Stimulated activated naive CD8-positive, alpha-beta T cell treated with anti-CD3 and anti-CD28 coated beads, Interleukin-15, amount 100 ng/mL, for 72 hours (primary cell): Measurements from ENCODE around the gene ZEB1.
A peak's percentile ranks its signal among the peaks of the same experiment; 100 is the strongest.

Experiments used
- ATAC-seq: fragments of 150-1000 bp; cut with Tn5 transposase; 2 replicates; pipeline ENCODE4 v1.10.0; 2021; ENCODE audit warnings: mild to moderate bottlenecking, moderate library complexity
- DNase-seq, 2 donors: peaks; one replicate each; pipeline ENCODE4 v3.0.0; 2021 to 2022
- H3K27ac Mint-ChIP-seq, 2 donors: one replicate each; pipeline ENCODE4 v1.8.0; 2022; ENCODE audit warnings: mild to moderate bottlenecking in 2 of 2, mixed read lengths in 2 of 2, moderate library complexity in 2 of 2
- H3K27me3 Mint-ChIP-seq: one replicate; pipeline ENCODE4 v1.8.0; 2022; ENCODE audit warnings: mixed read lengths
- H3K4me1 Mint-ChIP-seq: one replicate; pipeline ENCODE4 v1.8.0; 2022; ENCODE audit warnings: mild to moderate bottlenecking, mixed read lengths
- H3K4me3 Mint-ChIP-seq, 2 donors: one replicate each; pipeline ENCODE4 v1.8.0; 2022; ENCODE audit warnings: mild to moderate bottlenecking in 2 of 2, mixed read lengths in 2 of 2, moderate library complexity in 1 of 2
- H3K9me3 Mint-ChIP-seq, 2 donors: one replicate each; pipeline ENCODE4 v1.8.0; 2022; ENCODE audit warnings: mixed read lengths in 2 of 2

ZEB1 gene

DNA sequence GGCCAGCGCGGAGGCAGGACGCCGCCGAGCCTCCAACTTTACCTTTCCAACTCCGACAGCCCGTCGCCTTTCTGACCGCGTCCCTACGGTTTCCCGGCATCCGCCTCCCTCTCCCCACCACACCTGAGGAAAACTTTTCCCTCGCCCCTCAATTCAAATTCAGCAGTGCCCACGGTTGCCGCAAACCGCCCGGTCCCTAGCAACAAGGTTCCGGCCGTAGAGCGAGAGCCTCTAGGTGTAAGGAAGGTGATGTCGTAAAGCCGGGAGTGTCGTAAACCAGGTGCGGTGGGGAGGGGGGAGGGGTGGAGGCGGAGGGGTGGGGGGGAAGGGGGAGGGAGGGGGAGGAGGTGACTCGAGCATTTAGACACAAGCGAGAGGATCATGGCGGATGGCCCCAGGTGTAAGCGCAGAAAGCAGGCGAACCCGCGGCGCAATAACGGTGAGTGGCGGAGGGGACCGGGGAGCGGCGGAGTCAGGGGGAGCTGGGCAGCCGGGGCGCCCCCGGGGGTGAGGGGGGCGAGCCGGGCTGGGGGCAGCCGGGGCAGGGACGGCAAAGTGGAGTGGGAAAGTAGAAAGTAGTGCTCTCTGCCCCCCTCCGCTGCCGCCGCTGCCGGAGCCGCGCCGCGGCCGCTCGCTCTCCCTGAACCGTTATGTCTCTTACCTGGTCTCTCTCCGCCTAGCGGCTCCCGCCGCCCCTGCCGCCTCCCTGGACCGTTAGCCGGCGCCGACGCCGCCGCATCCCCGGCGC is at the start of gene ZEB1:
Gene ZEB1, plus strand, starts transcription at position 363 of the 748 bp plus-strand sequence. Its CDS starts 19 bp downstream, at position 382.
- Mint-ChIP-seq H3K9me3 (no peaks in the 10 kb centered on the region), H3K4me3 (peak within 1 kb of the TSS; percentile 96 to 100), H3K27ac (peak within 1 kb of the TSS; percentile 98 to 100), H3K4me1 (peaks cover 44% of the 10 kb centered on the region), H3K27me3 (no peaks in the 10 kb centered on the region)
- DNase-seq (peak; percentile 86 to 91), ATAC-seq (peak; percentile 74)

DNA sequence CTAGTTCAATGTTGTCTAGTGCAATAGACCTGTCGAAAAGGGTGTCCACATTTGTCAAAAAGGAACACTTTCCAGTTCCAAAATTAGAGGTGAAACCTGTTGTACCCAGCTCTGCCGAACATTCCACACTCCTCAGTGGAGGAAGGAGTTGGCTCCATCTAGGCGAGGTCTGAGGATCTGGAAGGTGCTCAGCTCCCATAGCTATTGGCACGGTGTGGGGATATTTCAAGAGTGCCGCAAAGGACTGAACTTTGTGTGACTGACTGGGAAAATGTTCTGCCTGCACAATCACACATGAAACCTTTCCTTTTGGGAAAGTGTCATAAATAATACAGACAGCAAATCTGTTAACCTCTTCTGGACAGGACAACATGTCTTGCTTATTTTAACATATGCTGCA is 48.1 kb upstream of the ZEB1 start:
- DNase-seq (no peak), ATAC-seq (no peak)
- no peaks in the 10 kb centered on the region for H3K27me3 Mint-ChIP-seq
- no peak overlapping the region for H3K27ac Mint-ChIP-seq
- peaks cover 7% of the 10 kb centered on the region for H3K4me1 Mint-ChIP-seq
- H3K4me3 Mint-ChIP-seq = no peak overlapping the region
- peaks cover 0 to 16% of the 10 kb centered on the region in 2 donors for H3K9me3 Mint-ChIP-seq

DNA sequence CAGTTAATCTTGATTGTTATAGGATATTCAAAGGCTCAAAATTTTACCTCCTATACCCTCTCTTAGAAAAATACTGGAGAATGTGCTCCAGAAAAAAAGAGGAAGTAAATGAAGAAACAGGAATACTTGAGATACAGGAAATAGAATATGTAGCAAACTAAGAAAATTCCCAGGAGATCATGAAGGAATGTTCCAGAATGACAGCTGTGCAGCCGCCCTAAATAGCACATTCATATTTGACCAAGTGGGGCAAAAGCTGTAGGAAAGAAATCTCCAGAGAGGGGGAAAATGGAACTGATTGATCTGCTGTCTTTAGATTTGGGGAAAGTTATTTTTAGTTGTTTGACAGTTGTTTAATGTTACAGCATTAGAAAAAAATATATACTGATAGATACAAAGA is 46.2 kb upstream of the ZEB1 start:
- Mint-ChIP-seq H3K4me3 (no peak overlapping the region), H3K27me3 (no peaks in the 10 kb centered on the region), H3K27ac (no peak overlapping the region)

DNA sequence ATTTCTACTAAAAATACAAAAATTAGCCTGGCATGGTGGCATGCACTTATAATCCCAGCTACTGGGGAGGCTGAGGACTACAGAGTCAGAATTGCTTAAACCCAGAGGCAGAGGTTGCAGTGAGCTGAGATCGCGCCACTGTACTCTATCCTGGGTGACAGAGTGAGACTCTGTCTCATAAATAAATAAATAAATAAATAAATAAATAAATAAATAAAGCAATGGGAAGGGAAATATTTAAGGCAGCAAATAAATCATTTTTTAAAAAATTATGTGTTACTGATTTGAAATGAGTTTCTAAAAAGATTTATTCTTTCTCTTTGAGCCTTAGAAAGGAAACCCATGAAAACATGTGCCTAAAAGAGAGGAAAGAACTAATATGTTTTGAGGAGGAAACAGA is 45.2 kb upstream of the ZEB1 start:
- H3K27me3 Mint-ChIP-seq = no peaks in the 10 kb centered on the region
- ATAC-seq (no peak), DNase-seq (no peak)
- H3K9me3 Mint-ChIP-seq = peaks cover 0 to 16% of the 10 kb centered on the region in 2 donors
- H3K4me1 Mint-ChIP-seq = peaks cover 7% of the 10 kb centered on the region
- H3K27ac Mint-ChIP-seq = no peak overlapping the region
- no peak overlapping the region for H3K4me3 Mint-ChIP-seq

More for the DNA sequence above, 46.2 kb upstream of the ZEB1 start:
- peaks cover 0 to 16% of the 10 kb centered on the region in 2 donors for H3K9me3 Mint-ChIP-seq
- ATAC-seq = no peak
- DNase-seq = no peak
- peaks cover 7% of the 10 kb centered on the region for H3K4me1 Mint-ChIP-seq

DNA sequence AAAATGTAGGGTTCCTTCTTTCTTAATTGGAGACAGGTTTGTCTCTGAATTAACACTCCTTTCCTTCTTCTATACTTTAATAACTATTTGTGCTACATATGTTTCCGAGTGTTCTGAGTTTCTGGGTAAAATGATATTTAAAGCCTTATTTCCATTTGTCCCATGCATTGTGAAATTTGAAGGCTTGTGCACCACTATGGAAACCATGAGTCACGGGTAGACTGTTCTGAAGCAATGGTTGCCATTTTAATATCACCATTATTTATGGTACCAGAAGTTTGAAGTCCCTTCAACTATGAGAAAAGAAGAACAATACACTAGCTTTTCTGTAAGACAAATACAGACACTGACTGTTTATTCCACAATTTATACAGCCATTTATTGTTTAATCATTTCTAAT is 44.7 kb upstream of the ZEB1 start:
- Mint-ChIP-seq H3K4me1 (peaks cover 7% of the 10 kb centered on the region), H3K27ac (no peak overlapping the region), H3K27me3 (no peaks in the 10 kb centered on the region), H3K4me3 (no peak overlapping the region), H3K9me3 (peaks cover 0 to 16% of the 10 kb centered on the region in 2 donors)
- no peak for ATAC-seq
- DNase-seq = no peak

DNA sequence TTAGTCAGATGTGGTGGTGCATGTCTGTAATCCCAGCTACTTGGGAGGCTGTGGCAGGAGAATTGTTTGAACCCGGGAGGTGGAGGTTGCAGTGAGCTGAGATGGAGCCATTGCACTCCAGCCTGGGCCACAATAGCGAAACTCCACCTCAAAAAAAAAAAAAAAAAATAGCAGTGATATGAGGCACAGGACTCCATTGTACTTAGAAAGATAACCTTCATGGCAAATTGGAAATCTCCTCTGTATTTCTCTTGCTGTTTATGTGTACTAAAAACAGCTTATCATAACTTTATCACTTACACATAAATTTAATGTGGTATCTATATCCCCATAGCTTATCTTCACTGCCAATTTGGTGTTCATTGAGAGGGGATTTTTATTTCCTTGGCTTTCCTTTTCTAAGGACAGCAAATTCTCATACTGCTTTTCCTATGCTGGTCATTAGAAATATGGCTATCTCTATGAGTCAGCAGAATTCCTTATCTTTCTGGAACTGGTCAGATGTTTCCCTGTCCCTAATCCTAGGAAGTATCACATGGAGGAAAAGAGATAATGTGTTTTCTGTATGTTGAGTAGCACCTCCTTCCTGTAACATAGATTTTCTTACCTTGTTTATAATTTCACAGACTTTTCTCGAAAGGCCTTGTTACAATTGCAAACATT is 40.6 kb upstream of the ZEB1 start:
- H3K4me1 Mint-ChIP-seq = peaks cover 7% of the 10 kb centered on the region
- no peak overlapping the region for H3K4me3 Mint-ChIP-seq
- ATAC-seq (no peak), DNase-seq (no peak)
- H3K27me3 Mint-ChIP-seq = peaks cover 10% of the 10 kb centered on the region
- H3K27ac Mint-ChIP-seq = no peak overlapping the region
- H3K9me3 Mint-ChIP-seq = peaks cover 14 to 15% of the 10 kb centered on the region in 2 donors

DNA sequence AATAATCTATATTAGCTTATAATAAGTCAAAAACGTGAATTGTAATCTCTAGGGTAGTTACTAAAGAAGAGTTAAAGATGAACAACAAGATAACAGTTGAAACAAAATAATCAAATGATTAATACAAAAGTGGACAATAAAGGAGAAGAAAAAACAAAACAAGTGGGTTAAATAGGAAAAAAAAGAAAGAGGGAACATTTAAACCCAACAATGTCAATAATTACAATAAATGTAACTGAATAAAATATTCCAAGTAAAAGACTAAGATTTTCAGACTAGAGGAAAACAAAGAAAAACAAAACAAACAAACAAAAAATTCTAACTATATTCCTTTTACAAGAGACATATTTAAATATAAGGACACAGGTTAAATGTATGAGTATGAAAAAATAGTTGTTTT is 38.0 kb upstream of the ZEB1 start:
- DNase-seq (no peak), ATAC-seq (no peak)
- peaks cover 10% of the 10 kb centered on the region for H3K27me3 Mint-ChIP-seq
- peaks cover 14 to 15% of the 10 kb centered on the region in 2 donors for H3K9me3 Mint-ChIP-seq
- no peaks in the 10 kb centered on the region for H3K4me1 Mint-ChIP-seq
- peak overlapping the region in 1 of 2 donors; percentile 41 for H3K27ac Mint-ChIP-seq
- no peak overlapping the region for H3K4me3 Mint-ChIP-seq

DNA sequence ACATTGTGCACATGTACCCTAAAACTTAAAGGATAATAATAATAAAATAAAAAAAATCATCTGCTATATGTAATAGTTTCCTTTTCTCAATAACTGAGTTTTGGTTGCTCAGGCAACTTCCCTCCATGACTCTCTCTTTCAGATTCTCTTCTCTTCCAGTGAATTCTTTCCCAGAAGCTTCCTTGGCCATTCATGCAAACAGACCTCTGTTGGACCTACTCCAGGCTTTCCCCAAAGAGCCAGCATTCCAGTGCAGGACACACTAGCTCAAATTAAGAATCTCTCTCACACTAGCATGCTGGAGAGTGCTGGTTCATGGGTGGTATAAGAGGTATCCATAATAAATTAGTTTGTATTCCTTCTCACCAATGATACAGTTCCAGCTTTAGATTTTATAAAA is 31.0 kb upstream of the ZEB1 start:
- no peaks in the 10 kb centered on the region for H3K9me3 Mint-ChIP-seq
- DNase-seq = no peak
- H3K27ac Mint-ChIP-seq = no peak overlapping the region
- H3K4me3 Mint-ChIP-seq = no peak overlapping the region
- H3K27me3 Mint-ChIP-seq = no peaks in the 10 kb centered on the region
- no peak for ATAC-seq
- H3K4me1 Mint-ChIP-seq = no peaks in the 10 kb centered on the region

DNA sequence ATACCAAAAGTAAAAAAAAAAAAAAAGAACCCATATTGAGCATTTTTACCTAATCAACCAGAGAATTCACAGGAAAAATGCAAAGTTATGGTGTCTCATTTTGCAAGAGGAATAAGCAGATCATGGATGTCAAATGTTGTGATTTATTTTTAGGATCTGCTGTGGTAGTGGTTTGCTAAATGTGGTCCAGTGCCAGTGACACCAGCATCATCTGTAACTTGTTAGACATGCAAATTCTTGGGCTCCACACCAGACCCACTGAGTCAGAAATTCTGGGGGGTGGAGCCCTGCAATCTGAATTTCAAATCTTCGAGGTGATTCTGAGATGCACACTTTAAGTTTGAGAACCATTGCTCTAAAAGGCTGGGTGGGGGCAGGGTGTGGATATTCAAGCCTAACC is 30.1 kb upstream of the ZEB1 start:
- DNase-seq = no peak
- H3K9me3 Mint-ChIP-seq = no peaks in the 10 kb centered on the region
- H3K27me3 Mint-ChIP-seq = no peaks in the 10 kb centered on the region
- no peak for ATAC-seq
- H3K27ac Mint-ChIP-seq = no peak overlapping the region
- H3K4me1 Mint-ChIP-seq = no peaks in the 10 kb centered on the region
- no peak overlapping the region for H3K4me3 Mint-ChIP-seq

DNA sequence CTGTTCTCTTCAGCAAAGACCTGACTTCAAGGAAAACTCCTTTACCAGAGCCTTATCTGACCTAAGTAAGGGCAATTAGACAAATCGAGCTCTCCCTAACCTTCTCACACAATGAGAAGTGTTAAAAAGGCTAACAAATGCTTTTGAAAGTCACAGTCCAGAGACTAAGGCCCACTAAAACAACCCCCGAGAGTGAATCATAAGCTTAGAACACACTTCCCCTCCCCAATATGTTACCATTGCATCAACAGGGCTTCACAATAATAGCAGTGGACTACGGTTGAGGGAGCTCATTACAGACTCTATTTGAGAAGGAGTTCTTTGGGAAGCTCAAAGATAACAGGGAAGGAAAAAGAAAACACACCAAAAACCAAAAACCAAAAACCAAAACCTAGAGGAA is 28.6 kb upstream of the ZEB1 start:
- ATAC-seq = no peak

DNA sequence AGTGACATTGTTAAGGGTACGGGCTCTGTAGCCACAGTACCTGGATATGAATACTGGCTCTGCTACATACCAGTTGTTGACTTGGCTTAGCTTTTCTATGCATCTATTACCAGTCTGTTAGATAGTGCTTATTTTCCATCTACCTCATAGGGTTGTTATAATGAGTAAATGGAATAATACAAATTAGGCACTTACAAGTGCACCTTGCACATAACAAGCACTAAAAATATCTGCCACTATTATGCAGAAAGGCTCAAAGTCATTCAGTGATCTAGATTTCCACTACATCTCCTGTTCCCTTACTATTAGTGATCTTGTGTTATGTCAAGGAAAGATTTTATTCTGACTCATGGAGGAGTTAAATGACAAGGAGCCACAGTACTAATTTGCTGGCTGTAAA is 27.9 kb upstream of the ZEB1 start:
- DNase-seq = no peak
- no peaks in the 10 kb centered on the region for H3K9me3 Mint-ChIP-seq
- H3K4me1 Mint-ChIP-seq = no peaks in the 10 kb centered on the region
- H3K27ac Mint-ChIP-seq = no peak overlapping the region
- H3K4me3 Mint-ChIP-seq = no peak overlapping the region
- H3K27me3 Mint-ChIP-seq = no peaks in the 10 kb centered on the region
- no peak for ATAC-seq

More for the DNA sequence above, 28.6 kb upstream of the ZEB1 start:
- Mint-ChIP-seq H3K4me1 (no peaks in the 10 kb centered on the region), H3K27me3 (no peaks in the 10 kb centered on the region), H3K4me3 (no peak overlapping the region), H3K27ac (peak overlapping the region in 1 of 2 donors; percentile 20), H3K9me3 (no peaks in the 10 kb centered on the region)
- no peak for DNase-seq

DNA sequence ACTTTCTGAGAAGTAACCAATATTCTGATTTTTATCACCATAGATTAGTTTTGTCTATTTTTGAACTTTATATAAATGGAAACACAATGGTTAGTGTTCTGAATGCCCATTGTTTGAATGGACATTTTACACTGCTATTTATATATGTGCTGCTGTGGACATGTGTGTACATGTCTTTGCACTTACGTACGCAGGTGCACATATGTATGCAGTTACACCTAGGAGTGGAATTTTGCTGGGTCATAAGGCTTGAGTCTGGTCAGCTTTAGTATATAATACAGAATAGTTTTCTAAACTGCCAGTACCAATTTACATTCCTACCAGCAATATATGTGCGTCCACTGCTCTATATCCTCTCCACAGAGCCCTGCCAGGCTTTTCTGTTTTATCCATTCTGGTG is 24.5 kb upstream of the ZEB1 start:
- Mint-ChIP-seq H3K9me3 (no peaks in the 10 kb centered on the region), H3K27me3 (no peaks in the 10 kb centered on the region), H3K4me3 (no peak overlapping the region), H3K4me1 (peaks cover 6% of the 10 kb centered on the region), H3K27ac (no peak overlapping the region)
- no peak for DNase-seq
- no peak for ATAC-seq

DNA sequence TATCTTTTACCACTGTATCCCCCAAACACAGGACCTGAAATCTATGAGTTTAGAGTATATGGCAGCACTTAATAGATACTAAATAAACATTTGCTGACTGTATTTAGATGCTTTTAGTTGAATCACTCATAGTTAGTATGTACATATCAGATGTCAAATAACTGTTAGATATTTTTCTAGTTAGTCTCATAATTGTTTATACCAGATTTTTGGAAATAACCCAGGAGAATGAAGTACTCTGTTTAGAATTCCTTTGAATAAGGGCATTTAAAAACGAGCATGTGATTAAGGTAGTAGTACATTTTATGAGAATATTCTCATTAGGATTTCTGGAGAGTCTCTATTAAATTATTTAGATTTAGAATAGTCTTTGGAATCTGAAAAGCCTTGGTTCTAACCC is 22.3 kb upstream of the ZEB1 start:
- DNase-seq = no peak
- Mint-ChIP-seq H3K9me3 (no peaks in the 10 kb centered on the region), H3K4me1 (peaks cover 6% of the 10 kb centered on the region), H3K4me3 (no peak overlapping the region), H3K27me3 (no peaks in the 10 kb centered on the region), H3K27ac (no peak overlapping the region)
- ATAC-seq = no peak

DNA sequence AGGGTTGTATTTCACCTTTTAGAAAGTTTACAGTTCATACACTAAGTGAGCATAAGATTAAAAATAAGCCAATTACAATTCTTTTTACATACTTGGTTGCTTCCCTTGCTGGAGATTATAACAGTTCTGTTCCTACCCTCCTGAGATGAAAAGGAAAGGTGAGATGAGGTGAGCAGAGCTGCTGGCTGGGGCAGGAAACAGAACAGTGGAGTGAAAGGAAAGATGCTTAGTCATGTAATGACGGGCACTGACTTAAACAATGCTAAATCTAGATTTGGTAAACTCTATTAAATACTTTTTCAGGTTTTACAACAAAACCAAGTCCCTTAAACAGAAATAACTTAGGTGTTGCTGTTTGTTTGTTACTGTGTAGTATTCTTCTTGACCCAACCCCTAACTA is 19.9 kb upstream of the ZEB1 start:
- no peak for ATAC-seq
- Mint-ChIP-seq H3K27ac (no peak overlapping the region), H3K9me3 (no peaks in the 10 kb centered on the region), H3K4me1 (peaks cover 6% of the 10 kb centered on the region), H3K4me3 (no peak overlapping the region), H3K27me3 (peaks cover under 1% of the 10 kb centered on the region)
- DNase-seq = no peak

DNA sequence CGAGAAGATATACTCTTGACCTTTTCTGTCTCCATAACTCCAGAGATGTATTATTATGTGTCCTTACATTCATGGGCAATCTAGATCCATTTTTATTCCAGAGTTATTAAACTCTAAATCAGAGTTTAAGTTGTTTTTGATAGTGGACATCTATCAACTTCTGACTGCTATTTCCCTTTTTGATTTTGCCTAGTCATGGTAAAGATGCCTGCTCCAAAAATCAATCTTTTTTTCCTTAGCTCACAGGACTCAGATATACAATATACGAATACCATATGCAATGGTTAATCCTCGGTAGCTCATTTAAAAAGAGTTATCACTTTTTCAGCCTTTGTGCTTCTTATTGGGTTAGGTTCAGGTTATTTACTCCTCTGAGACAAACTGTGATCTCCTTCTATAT is 15.8 kb upstream of the ZEB1 start:
- Mint-ChIP-seq H3K4me1 (peaks cover 6% of the 10 kb centered on the region), H3K4me3 (no peak overlapping the region), H3K27me3 (peaks cover 8% of the 10 kb centered on the region), H3K9me3 (no peaks in the 10 kb centered on the region), H3K27ac (no peak overlapping the region)
- DNase-seq = no peak
- no peak for ATAC-seq

DNA sequence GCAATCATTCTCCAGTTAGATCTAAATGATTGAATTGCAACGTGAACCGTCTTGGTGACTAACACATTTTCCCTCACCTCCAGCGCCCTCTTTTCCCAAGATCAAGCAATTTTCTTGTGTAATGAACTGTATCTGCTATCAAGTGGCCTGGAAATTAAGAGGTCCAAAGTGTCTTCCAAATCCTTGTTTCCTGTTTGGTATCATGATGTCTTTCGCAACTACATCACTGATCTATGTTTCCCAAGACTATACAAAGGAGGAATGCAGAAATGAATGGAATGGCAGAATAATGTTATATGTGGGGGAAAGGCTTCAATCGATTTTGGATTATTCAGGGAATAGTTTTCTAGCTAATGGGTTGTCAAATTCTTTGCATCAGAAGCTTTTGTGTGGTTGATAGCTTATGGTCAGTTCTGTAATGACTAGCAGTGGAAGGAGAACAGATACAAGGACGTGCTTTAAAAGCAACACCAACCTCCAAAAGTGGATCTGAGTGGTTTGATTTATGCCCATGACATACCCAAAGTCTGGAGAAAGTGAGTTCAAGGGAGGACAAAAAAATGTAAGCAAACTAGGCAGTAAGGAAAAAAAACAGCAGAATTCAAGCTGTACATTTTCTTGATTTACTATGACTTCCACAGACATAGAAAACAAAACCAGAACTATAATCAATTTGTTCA is 14.6 kb upstream of the ZEB1 start:
- Mint-ChIP-seq H3K27ac (no peak overlapping the region), H3K4me3 (no peak overlapping the region), H3K4me1 (no peaks in the 10 kb centered on the region), H3K9me3 (no peaks in the 10 kb centered on the region), H3K27me3 (peaks cover 8% of the 10 kb centered on the region)
- DNase-seq = no peak
- no peak for ATAC-seq
